GM12801 (cell line): Measurements from ENCODE around the gene DUOXA2.

ENCODE experiments used
- CTCF ChIP-seq: IDR thresholded peaks from one replicate; pipeline ENCODE4 v1.5.1; 2011; ENCODE audit warnings: control low read depth; ENCODE audit not compliant: insufficient read length; ENCODE audit errors: extremely low read depth

Gene DUOXA2

GRCh38 chr15:45138814-45139765 lies 25.0 kb downstream of the DUOXA2 start:
- TF ChIP-seq CTCF: no peak

GRCh38 chr15:45139770-45140169 lies 25.6 kb downstream of the DUOXA2 start:
- TF ChIP-seq CTCF: no peak

- TF ChIP-seq CTCF: no peak
Observed at GRCh38 chr15:45140557-45141250, 26.6 kb downstream of the DUOXA2 start.

- TF ChIP-seq CTCF: no peak
Observed at GRCh38 chr15:45141386-45141785, 27.3 kb downstream of the DUOXA2 start.

- TF ChIP-seq CTCF: no peak
Observed at GRCh38 chr15:45143056-45143455, 28.9 kb downstream of the DUOXA2 start.

- no peak for TF ChIP-seq CTCF
Observed at GRCh38 chr15:45143946-45144345, 29.8 kb downstream of the DUOXA2 start.

GRCh38 chr15:45144775-45145174 lies 30.6 kb downstream of the DUOXA2 start:
- TF ChIP-seq CTCF: no peak
